IgD-negative memory B cell (primary cell): ENCODE measurements around the gene PLK5. TPM values are rescaled to one million over a fixed set of nuclear protein-coding genes. Genes with fewer than 3 reads are reported as not detected.

Experiments
- H3K27ac Mint-ChIP-seq, 3 donors: one replicate each; pipeline ENCODE4 v1.8.0; 2020 to 2022; ENCODE audit warnings: mild to moderate bottlenecking in 3 of 3, mixed read lengths in 3 of 3, moderate library complexity in 1 of 3
- H3K27me3 Mint-ChIP-seq: one replicate; pipeline ENCODE4 v1.8.0; 2021; ENCODE audit warnings: mixed read lengths
- H3K36me3 Mint-ChIP-seq: one replicate; pipeline ENCODE4 v1.8.0; 2020; ENCODE audit warnings: mild to moderate bottlenecking, mixed read lengths
- H3K4me1 Mint-ChIP-seq, 3 donors: one replicate each; pipeline ENCODE4 v1.8.0; 2020 to 2022; ENCODE audit warnings: mixed read lengths in 3 of 3, mild to moderate bottlenecking in 1 of 3
- H3K4me3 Mint-ChIP-seq, 4 donors: one replicate each; pipeline ENCODE4 v1.8.0; 2020 to 2022; ENCODE audit warnings: mild to moderate bottlenecking in 4 of 4, mixed read lengths in 4 of 4, moderate library complexity in 3 of 4
- H3K9me3 Mint-ChIP-seq, 3 donors: one replicate each; pipeline ENCODE4 v1.8.0; 2020 to 2021; ENCODE audit warnings: mixed read lengths in 3 of 3, mild to moderate bottlenecking in 1 of 3
- polyA plus RNA-seq: library from polyadenylated mRNA; unstranded; fragments of 300-500 nt; fragmentation: Illumina TruSeq; gene quantifications from one replicate; pipeline ENCODE4 v1.2.3, GENCODE V29; 2021

Gene PLK5
- polyA plus RNA-seq, 1 donor from 2014 or later, result not detected

DNA sequence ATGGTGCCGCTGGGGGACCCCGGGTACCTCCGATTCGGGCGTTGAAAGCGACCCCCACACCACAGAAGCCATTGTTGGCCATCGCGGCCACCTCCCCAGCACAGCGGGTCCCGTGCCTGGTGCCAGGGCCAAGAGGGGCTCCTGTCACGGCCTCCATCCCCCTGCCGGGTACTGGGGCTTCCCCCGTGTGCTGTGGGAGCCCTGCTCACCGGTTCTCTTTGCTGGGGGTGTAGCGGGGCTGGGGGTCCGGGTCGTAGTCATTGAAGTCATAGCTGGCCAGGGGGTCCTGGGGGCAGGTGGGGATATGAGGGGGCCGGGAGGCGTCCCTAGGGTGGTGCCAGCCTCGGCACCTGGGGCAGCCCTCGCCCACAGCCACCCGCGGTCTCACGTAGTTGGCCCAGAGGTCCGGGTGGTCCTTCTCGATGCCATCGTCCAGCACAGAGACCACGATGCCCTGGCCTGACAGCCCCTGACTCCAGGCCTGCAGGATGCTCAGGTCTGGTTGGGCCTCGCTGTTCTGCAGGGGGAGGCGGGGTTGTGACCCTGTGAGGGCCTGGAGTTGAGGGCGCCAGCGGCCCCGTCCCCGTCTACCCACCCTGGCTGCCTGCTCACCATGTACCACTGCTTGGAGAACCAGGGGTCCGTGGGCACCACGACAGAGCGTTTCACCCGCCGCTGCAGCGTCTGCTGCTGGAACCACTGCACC is 36.1 kb upstream of the PLK5 start:
- Mint-ChIP-seq H3K4me3 (no peak overlapping the region), H3K27ac (no peak overlapping the region), H3K9me3 (no peaks in the 10 kb centered on the region), H3K36me3 (no peaks in the 10 kb centered on the region), H3K4me1 (peaks cover 0 to 13% (median 5%) of the 10 kb centered on the region in 3 donors), H3K27me3 (peaks cover 2% of the 10 kb centered on the region)

DNA sequence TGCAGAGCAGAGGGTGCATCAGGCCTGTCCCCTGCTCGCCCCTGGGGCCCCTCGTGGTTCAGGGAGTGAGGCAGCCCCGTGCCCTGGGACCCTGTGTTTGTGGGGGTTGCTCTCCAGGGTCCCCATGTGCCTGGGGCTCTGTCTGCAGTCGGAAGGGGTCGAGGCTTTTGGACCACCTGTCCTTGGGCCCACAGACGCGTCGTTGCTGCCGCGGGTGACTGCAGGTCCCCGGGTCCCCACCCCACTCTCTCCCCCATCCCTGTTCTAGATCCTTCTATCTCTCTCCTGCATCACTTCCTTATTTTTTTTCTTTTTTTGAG is 35.6 kb upstream of the PLK5 start:
- Mint-ChIP-seq H3K27ac (no peak overlapping the region), H3K36me3 (no peaks in the 10 kb centered on the region), H3K9me3 (no peaks in the 10 kb centered on the region), H3K27me3 (peaks cover 2% of the 10 kb centered on the region), H3K4me3 (peak overlapping the region in 1 of 4 donors; percentile 23), H3K4me1 (peaks cover 0 to 13% (median 5%) of the 10 kb centered on the region in 3 donors)

DNA sequence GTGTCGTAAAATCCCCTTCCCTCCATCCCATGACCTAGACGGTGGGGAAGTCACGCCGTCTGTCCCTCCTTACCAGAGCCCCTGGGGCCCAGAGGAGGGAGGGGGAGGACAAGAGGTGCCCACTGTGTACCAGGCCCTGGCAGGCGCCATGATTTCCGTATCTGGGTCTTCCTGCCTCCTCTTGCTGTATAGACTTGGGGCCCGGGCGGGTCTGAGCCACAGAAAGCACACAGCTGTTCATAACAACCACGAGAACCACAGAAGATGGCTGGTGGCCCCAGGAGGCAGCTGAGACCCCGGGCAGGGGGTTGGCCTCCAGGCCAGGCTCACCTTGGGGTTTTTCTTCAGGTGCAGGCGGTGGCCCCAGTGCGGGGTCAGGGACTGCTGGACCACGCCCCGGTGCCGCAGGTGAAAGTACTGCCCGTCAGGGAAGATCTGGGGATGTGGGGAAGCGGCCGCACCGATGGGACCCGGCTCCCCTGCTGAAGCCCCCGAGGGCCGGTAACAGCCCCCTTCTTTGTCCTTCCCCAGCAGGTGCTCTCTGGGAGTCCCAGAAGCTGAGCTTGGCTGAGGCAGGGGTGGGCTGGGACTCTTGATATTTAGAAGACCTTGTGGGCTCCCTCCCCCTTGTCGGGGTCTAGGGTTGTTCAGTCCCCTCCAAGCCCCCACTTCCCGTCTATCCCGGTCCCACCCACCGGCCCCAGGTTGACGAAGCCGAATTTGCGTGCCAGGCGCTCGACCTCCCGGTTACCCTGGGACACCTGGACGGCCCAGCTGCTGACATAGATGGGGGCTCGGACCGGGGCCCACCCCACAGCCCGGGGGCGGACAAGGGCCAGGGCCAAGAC is 34.2 kb upstream of the PLK5 start:
- Mint-ChIP-seq H3K9me3 (no peaks in the 10 kb centered on the region), H3K4me3 (peak overlapping the region; percentile 22 to 84 (median 71)), H3K27me3 (peaks cover 2% of the 10 kb centered on the region), H3K36me3 (no peaks in the 10 kb centered on the region), H3K4me1 (peaks cover 0 to 13% (median 5%) of the 10 kb centered on the region in 3 donors), H3K27ac (peak overlapping the region in 2 of 3 donors; percentile 59 to 86)

DNA sequence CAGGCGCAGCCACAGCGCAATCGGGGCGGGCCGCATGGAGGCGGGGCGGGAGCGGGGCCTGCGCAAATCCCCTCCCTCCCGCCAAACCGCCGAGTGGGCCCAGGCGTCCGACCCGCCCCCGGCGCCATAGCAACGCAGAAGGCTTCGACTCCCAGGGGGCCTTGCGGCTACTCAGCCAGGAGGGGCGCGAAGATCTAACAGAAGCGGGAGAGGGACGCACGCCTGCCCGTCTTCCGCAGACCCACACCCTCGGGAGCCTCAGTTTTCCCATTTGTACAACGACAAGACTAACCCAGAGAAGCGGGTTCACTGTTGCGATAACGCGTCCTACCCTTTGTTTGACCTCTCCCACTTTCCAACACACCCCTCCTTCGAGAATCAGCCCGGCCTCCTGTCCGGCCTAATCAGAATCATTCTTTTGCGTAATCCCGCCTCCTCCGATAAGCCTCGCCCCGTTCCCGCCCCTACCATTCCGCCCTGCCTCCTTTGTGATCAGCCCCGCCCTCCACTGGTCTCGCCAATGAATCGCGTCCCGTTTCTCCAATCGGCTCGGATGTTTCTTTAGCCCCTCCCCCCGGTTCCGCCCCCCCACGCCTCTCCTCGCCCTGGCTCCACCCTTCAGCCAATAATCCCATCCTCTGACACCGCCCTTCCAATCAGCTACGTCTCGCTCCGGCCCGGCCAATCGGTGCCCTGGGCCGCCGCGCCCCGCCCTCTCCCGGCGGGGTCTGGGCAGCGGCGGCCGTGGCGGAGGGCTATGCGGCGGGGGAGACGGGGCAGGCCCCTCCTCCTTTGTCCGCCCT is 33.4 kb upstream of the PLK5 start, which contains the start of gene PCSK4:
Gene PCSK4, minus strand, starts transcription at position 40 of the 803 bp plus-strand sequence. Its CDS starts 4 bp downstream, at position 36.
- H3K27ac Mint-ChIP-seq, result peak within 1 kb of the TSS; percentile 59 to 91 (median 86)
- peak within 1 kb of the TSS; percentile 83 to 92 (median 88) for H3K4me3 Mint-ChIP-seq
- H3K9me3 Mint-ChIP-seq, result no peaks in the 10 kb centered on the region
- H3K4me1 Mint-ChIP-seq, result peaks cover 0 to 13% (median 5%) of the 10 kb centered on the region in 3 donors
- peaks cover 2% of the 10 kb centered on the region for H3K27me3 Mint-ChIP-seq
- no peaks in the 10 kb centered on the region for H3K36me3 Mint-ChIP-seq

DNA sequence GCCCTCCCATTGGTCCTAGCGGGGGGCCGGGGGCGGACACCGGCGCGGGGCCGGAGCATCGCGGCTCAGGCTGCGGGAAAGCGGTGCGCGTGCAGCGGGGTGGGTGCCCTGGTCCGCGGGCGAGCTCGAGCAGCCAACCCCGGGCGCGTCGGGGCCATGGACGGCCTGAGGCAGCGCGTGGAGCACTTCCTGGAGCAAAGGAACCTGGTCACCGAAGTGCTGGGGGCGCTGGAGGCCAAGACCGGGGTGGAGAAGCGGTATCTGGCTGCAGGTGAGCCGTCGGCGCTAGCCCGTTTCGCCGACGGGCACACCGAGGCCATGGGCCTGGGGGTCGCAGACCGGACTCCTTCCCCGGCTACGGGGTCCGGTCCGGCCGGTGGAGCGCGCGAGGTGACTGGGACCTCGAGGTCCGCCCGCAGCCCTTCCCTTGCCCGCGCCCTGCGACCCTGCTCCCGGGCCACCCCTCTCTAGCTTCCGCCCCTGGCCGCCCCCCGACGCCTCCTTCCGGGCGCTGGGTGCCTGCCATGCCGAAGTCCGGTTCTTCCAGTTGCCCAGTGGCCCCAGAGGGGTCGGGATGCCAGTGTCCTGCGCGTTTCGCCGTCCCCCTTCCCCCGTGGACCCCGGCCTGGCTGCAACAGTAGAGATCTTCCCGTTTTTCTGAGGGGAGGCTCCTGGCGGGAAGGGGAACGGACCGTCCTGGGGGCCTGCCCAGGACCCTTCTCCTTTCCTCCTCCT is 32.6 kb upstream of the PLK5 start, which contains the start of gene REEP6:
Gene REEP6, plus strand, starts transcription at position 68 of the 735 bp plus-strand sequence. Its CDS starts 89 bp downstream, at position 157.
- Mint-ChIP-seq H3K9me3 (no peaks in the 10 kb centered on the region), H3K27me3 (peaks cover 2% of the 10 kb centered on the region), H3K4me1 (peaks cover 0 to 13% (median 5%) of the 10 kb centered on the region in 3 donors), H3K36me3 (no peaks in the 10 kb centered on the region), H3K27ac (peak within 1 kb of the TSS; percentile 12 to 91 (median 86)), H3K4me3 (peak within 1 kb of the TSS; percentile 83 to 92 (median 88))

DNA sequence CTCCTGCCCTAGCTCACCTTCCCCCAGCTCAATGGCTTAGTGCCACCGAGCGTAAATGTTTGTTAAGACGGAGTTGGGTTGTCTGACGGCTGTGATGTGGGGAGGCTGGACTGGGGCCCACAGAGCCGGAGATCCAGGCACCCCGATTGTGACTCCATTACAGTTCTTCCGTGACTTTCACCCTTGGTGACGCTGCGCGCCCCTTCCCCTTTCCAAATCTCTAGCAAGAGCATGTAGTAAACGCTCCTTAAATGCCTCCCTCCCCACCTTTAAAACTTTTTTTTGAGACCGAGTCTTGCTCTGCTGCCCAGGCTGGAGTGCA is 32.1 kb upstream of the PLK5 start:
- Mint-ChIP-seq H3K4me1 (peaks cover 3 to 13% (median 5%) of the 10 kb centered on the region in 3 donors), H3K27me3 (peaks cover 5% of the 10 kb centered on the region), H3K27ac (peak overlapping the region in 1 of 3 donors; percentile 26), H3K36me3 (no peaks in the 10 kb centered on the region), H3K9me3 (no peaks in the 10 kb centered on the region), H3K4me3 (peak overlapping the region; percentile 63 to 91 (median 68))

DNA sequence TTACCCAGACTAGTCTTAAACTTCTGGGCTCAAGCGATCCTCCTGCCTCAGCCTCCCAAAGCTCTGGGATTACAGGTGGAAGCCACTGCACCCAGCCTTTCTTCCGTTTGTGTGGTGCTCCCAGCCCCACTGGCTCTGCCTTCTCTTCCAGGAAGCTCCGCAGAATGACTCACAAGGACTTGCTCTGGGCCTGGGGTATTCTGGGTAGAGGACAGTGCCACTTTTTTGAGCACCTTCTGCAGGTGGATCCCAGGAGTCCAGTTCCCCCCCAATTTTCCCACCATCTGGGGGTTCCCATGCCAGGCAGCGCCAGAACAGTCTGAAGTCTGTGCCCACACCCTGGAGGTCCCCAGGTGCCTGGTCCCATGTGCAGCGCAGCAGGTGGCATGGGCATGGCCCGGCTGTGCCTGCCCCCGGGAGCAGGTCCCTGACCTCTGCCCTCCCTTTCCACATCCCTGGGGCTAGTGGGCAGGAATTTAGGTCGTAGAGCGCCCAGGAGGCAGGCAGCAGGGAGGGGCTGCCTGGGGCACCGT is 31.3 kb upstream of the PLK5 start:
- Mint-ChIP-seq H3K9me3 (no peaks in the 10 kb centered on the region), H3K4me3 (peak overlapping the region in 2 of 4 donors; percentile 63 to 65), H3K4me1 (peaks cover 3 to 13% (median 5%) of the 10 kb centered on the region in 3 donors), H3K36me3 (no peaks in the 10 kb centered on the region), H3K27me3 (peaks cover 5% of the 10 kb centered on the region), H3K27ac (peak overlapping the region in 1 of 3 donors; percentile 67)

DNA sequence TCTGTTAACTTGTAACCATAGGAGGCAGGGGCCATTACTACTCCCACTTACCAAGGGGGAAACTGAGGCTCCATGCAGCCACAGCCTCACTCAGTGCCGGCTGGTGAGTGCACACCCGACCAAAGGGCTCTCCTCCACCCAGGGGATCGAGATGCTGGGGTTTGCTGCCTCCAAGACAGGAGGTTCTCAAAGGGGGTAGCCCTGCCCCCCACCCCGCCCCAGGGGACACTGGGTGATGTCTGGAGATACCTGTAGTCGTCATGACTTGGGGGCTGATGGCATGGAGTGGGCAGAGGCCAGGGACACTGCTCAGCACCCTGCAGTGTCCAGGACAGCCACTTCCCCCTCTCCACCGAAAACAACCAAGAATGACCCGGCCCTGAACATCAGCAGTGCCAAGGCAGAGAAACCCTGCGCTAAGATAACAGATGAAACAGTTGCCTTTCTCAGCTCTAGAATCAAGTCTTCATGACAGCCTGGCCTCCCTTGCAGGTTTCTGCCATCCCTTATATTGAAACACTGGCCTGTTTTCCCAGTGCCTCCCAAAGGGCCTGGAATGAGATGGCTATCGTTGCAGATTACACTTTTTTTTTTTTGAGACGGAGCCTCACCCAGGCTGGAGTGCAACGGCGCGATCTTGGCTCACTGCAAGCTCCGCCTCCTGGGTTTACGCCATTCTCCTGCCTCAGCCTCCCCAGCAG is 29.6 kb upstream of the PLK5 start:
- Mint-ChIP-seq H3K4me3 (peak overlapping the region in 1 of 4 donors; percentile 17), H3K4me1 (peaks cover 3 to 12% (median 5%) of the 10 kb centered on the region in 3 donors), H3K27ac (no peak overlapping the region), H3K36me3 (no peaks in the 10 kb centered on the region), H3K27me3 (peaks cover 5% of the 10 kb centered on the region), H3K9me3 (no peaks in the 10 kb centered on the region)

DNA sequence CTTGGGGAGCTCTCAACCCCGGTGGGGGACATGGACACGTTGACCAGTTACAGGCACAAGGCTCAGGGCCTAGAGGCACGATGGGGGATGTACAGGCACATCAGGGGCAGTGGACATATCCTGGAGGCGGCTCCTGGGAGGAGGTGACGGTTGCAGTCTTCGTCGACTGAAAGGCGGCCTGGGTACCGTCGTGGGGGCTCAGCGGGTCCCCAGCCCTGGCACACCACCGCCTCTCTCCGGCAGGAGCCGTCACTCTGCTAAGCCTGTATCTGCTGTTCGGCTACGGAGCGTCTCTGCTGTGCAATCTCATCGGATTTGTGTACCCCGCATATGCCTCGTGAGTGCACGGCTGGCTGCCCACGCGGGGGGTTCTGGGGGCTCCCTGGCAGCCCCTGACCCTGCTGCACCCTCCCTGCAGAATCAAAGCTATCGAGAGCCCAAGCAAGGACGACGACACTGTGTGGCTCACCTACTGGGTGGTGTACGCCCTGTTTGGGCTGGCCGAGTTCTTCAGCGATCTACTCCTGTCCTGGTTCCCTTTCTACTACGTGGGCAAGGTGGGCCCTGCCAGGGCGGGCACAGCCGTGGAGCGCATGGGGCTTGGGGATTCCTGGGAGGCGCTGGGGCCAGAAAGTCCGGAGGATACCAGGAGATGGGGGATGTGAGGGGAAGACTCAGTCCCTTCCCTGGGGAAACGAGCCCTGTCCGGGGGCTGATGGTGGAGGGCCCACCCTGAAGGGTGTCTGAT is 28.7 kb upstream of the PLK5 start:
- H3K4me1 Mint-ChIP-seq, result peaks cover 3 to 7% (median 5%) of the 10 kb centered on the region in 3 donors
- H3K4me3 Mint-ChIP-seq, result peak overlapping the region in 1 of 4 donors; percentile 17
- no peaks in the 10 kb centered on the region for H3K9me3 Mint-ChIP-seq
- H3K36me3 Mint-ChIP-seq, result no peaks in the 10 kb centered on the region
- peaks cover 6% of the 10 kb centered on the region for H3K27me3 Mint-ChIP-seq
- peak overlapping the region in 1 of 3 donors; percentile 80 for H3K27ac Mint-ChIP-seq

- Mint-ChIP-seq H3K4me3 (no peak overlapping the region), H3K36me3 (no peaks in the 10 kb centered on the region), H3K27me3 (peaks cover 6% of the 10 kb centered on the region), H3K4me1 (peaks cover 0 to 5% (median 3%) of the 10 kb centered on the region in 3 donors), H3K9me3 (no peaks in the 10 kb centered on the region), H3K27ac (no peak overlapping the region)
Observed at GRCh38 chr19:1495799-1496713, 27.8 kb upstream of the PLK5 start.

DNA sequence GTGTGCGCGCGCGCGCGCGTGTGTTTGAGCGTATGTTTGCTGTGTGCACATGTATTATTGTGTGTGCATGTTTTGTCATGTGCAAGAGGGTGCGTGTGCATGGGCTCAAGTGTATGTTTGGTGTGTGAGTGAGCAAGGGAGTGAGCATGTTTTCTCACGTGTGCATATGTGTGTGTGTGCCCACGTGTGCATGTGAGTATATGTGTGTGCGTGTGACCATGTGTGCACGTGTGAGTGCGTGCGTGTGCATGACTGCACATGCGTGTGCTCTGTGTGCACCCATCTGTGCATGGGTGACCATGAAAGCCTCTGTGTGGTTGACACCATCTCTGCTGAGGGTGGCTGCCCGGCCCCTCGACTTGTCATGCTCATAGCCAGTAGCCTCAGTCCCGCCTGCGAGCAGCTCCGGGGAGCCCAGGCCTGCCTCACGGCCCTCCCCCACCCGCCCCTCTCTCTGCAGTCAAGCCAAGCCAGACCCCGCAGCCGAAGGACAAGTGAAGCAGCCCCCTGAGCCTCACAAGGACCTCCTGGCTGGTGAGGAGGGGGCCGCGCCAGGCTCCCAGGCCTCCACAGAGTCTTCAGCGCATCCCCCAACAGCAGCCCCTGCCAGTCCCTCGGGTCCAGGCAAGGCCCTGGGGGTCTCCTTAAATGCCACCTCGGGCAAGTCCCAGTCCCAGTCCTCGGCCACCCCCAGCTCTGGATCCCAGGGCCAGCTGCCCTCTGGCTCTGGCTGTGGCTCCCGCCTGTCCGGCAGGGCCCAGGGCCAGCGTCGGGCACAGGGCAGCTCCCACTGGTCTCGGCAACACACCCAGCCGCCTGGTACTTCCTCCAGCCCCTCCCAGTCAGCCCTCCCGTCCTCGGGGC is 26.9 kb upstream of the PLK5 start:
- Mint-ChIP-seq H3K27ac (no peak overlapping the region), H3K9me3 (no peaks in the 10 kb centered on the region), H3K27me3 (peaks cover 7% of the 10 kb centered on the region), H3K4me3 (no peak overlapping the region), H3K36me3 (no peaks in the 10 kb centered on the region), H3K4me1 (peaks cover 0 to 3% (median 0%) of the 10 kb centered on the region in 3 donors)
